HG03565 (cell line): ENCODE data around the gene MINDY3.
"Not testable (repeated sequence)": the region's sequence is repeated elsewhere in the genome, so short reads cannot be mapped to it uniquely, and the experiment has no call there.

Experiments used
- ATAC-seq: cut with Tn5 transposase; IDR thresholded peaks from one replicate; pipeline ENCODE4 v1.9.1; 2021; ENCODE audit warnings: mild to moderate bottlenecking, moderate library complexity; ENCODE audit not compliant: unreplicated experiment

The MINDY3 gene

GRCh38 chr10:15859906-15860691 lies at the start of gene MINDY3:
Gene MINDY3, minus strand, starts transcription at chr10:15860507. Its CDS starts 208 bp downstream, at chr10:15860299.
- peak; percentile 87 for ATAC-seq

GRCh38 chr10:15901889-15902288 lies 41.6 kb upstream of the MINDY3 start:
- ATAC-seq = no peak

GRCh38 chr10:15898046-15898445 lies 37.7 kb upstream of the MINDY3 start:
- peak; percentile 55 for ATAC-seq

- ATAC-seq = no peak
Observed at GRCh38 chr10:15897287-15897686, 37.0 kb upstream of the MINDY3 start.

GRCh38 chr10:15896654-15897053 lies 36.3 kb upstream of the MINDY3 start:
- ATAC-seq = no peak

GRCh38 chr10:15884447-15884846 lies 24.1 kb upstream of the MINDY3 start:
- ATAC-seq = no peak

GRCh38 chr10:15881542-15881941 lies 21.2 kb upstream of the MINDY3 start:
- ATAC-seq = no peak

- ATAC-seq = no peak
Observed at GRCh38 chr10:15879663-15880062, 19.4 kb upstream of the MINDY3 start.

- ATAC-seq = no peak
Observed at GRCh38 chr10:15879058-15879457, 18.8 kb upstream of the MINDY3 start.

- ATAC-seq = no peak
Observed at GRCh38 chr10:15877836-15878576, 17.7 kb upstream of the MINDY3 start.

- ATAC-seq = not testable (repeated sequence)
Observed at GRCh38 chr10:15876274-15876673, 16.0 kb upstream of the MINDY3 start.

GRCh38 chr10:15872645-15873044 lies 12.3 kb upstream of the MINDY3 start:
- ATAC-seq = not testable (repeated sequence)

GRCh38 chr10:15871823-15872222 lies 11.5 kb upstream of the MINDY3 start:
- no peak for ATAC-seq

GRCh38 chr10:15869935-15870334 lies 9.6 kb upstream of the MINDY3 start:
- no peak for ATAC-seq

GRCh38 chr10:15868006-15868405 lies 7.7 kb upstream of the MINDY3 start:
- no peak for ATAC-seq

- ATAC-seq = no peak
Observed at GRCh38 chr10:15865304-15865703, 5.0 kb upstream of the MINDY3 start.

GRCh38 chr10:15864419-15864818 lies 4.1 kb upstream of the MINDY3 start:
- ATAC-seq = no peak

GRCh38 chr10:15863733-15864132 lies 3.4 kb upstream of the MINDY3 start:
- ATAC-seq = no peak

GRCh38 chr10:15863323-15863722 lies 3.0 kb upstream of the MINDY3 start:
- no peak for ATAC-seq

GRCh38 chr10:15860692-15861201 lies 440 bp upstream of the MINDY3 start:
- no peak for ATAC-seq

- ATAC-seq = peak; percentile 44
Observed at GRCh38 chr10:15859509-15859905, 800 bp downstream of the MINDY3 start.

GRCh38 chr10:15858861-15859281 lies 1.4 kb downstream of the MINDY3 start:
- no peak for ATAC-seq
